Measurements from ENCODE around the gene TEAD1.

DNA sequence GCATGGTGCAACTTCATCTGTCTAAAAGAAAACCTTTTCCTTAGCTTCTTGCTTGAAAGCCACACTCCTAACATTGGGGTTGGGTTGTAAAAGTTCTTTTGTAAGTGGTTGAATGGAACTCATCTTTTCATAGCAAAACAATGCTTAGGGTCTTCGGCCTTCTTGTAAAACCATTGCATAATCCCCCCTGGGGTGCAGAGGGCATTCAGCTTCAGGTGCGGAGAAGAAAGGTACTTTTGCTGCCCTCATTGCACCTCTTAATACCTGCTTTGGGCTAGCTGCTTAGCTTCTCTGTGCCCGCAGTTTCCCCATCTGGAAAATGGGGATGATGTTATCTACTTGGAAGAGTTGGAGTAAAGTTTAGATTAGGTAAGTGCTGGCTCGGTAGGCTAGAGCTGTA, 10.1 kb downstream of the TEAD1 start:
- TF ChIP-seq, protein P1, sequence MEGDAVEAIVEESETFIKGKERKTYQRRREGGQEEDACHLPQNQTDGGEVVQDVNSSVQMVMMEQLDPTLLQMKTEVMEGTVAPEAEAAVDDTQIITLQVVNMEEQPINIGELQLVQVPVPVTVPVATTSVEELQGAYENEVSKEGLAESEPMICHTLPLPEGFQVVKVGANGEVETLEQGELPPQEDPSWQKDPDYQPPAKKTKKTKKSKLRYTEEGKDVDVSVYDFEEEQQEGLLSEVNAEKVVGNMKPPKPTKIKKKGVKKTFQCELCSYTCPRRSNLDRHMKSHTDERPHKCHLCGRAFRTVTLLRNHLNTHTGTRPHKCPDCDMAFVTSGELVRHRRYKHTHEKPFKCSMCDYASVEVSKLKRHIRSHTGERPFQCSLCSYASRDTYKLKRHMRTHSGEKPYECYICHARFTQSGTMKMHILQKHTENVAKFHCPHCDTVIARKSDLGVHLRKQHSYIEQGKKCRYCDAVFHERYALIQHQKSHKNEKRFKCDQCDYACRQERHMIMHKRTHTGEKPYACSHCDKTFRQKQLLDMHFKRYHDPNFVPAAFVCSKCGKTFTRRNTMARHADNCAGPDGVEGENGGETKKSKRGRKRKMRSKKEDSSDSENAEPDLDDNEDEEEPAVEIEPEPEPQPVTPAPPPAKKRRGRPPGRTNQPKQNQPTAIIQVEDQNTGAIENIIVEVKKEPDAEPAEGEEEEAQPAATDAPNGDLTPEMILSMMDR (IDR thresholded peaks at IDR 0.05), result no peak
- TF ChIP-seq ZFX (IDR thresholded peaks at IDR 0.05; ENCODE audit: borderline replicate concordance), result no peak

All from 22Rv1 (cell line).